IPS-18a (cell line): ENCODE results near the gene EEF1AKMT1.
A peak's percentile ranks its signal among the peaks of the same experiment; 100 is the strongest.
"Not testable (repeated sequence)": the region's sequence is repeated elsewhere in the genome, so short reads cannot be mapped to it uniquely, and the experiment has no call there.

Source experiments
- H3K27ac ChIP-seq: one replicate; pipeline ENCODE4 v1.5.1; 2013; ENCODE audit warnings: low read length
- H3K27me3 ChIP-seq: one replicate; pipeline ENCODE4 v1.6.1; 2013; ENCODE audit warnings: mild to moderate bottlenecking, low read length; ENCODE audit not compliant: control insufficient read depth, insufficient read depth
- H3K36me3 ChIP-seq: one replicate; pipeline ENCODE4 v1.6.1; 2013; ENCODE audit warnings: low read depth, low read length; ENCODE audit not compliant: control insufficient read depth
- H3K4me1 ChIP-seq: one replicate; pipeline ENCODE4 v1.6.1; 2013; ENCODE audit warnings: low read depth, low read length; ENCODE audit not compliant: control insufficient read depth
- H3K4me3 ChIP-seq: one replicate; pipeline ENCODE4 v1.5.1; 2013; ENCODE audit warnings: low read length
- H3K9ac ChIP-seq: one replicate; pipeline ENCODE4 v1.6.1; 2013; ENCODE audit warnings: mild to moderate bottlenecking, low read length, moderate library complexity
- H3K9me3 ChIP-seq: one replicate; pipeline ENCODE4 v1.6.1; 2013; ENCODE audit warnings: low read depth, low read length; ENCODE audit not compliant: control insufficient read depth

Gene EEF1AKMT1

DNA sequence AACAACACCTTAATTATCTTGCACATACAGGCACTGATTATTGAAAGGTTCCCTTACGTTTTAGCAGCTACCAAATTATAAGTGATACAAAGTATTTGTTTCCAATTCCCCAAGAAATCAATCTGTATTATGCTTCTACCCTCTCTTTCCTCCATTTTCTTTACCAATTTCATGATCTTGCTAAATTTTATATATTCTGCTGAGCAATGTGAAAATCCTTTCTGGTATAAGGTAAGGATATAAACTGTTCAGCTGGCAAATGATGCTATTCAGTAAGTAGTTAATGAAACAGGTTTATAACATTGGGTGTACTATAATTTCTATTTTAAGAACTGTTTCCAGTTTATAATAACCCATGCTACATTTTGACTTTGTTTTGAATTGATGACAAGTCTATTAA, 985 bp upstream of the EEF1AKMT1 start:
- H3K9ac ChIP-seq, result no peak overlapping the region
- H3K4me3 ChIP-seq, result no peak overlapping the region
- no peaks in the 10 kb centered on the region for H3K9me3 ChIP-seq
- H3K27me3 ChIP-seq, result no peaks in the 10 kb centered on the region
- peaks cover 6% of the 10 kb centered on the region for H3K4me1 ChIP-seq
- no peak overlapping the region for H3K27ac ChIP-seq
- H3K36me3 ChIP-seq, result no peaks in the 10 kb centered on the region

DNA sequence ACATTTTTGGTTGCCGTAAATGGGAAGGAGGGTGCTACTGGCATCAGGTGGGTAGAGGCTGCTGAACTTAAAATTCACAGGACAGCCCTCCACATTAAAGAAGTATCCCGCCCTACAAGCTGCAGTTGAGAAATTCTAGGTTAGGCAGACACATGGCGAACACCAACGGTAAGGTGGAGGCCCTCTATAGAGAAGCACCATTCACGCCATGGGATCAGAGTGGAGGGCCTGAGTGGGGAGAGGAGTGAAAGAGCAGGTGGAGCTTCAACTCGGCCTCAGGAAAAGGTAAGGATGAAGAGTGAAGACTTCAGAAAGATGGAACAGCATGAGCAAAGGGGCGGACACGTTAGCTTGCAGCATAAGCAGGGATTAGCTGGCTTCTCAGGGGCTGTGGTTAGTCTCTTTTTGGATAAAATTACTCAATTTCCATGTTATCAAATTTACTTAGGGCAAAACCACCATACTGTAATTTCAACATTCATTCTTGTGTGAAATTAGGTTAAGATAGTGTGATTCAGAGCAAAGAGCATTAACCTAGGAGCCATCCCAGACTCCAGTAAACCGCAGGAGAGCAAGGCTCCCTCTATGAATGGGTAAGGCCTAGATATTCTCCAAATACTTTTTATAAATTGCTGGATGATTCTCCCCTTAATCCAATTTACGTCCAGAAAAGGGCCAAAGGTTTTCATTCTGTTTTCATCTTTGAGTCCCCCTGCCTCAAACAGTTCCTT, 1.2 kb downstream of the EEF1AKMT1 start:
- peak overlapping the region; percentile 88 for H3K9ac ChIP-seq
- no peaks in the 10 kb centered on the region for H3K36me3 ChIP-seq

DNA sequence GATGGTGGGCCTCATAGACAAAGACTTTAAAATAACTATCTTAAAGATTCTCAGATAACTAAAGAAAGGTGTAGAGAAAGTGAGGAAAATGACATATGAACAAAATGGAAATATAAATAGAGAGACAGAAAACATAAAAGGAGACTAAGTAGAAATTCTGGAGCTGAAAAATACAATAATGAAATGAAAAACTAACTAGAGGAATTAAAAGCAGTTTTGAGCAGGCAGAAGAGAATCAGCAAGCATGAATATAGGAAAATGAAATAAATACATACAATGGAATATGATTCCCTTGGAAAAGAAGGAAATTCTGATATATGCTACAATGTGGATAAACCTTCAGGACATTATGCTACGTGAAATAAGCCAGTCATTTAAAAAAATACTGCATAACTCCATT, 3.9 kb downstream of the EEF1AKMT1 start:
- peaks cover 6% of the 10 kb centered on the region for H3K4me1 ChIP-seq
- no peaks in the 10 kb centered on the region for H3K27me3 ChIP-seq
- no peaks in the 10 kb centered on the region for H3K9me3 ChIP-seq
- H3K9ac ChIP-seq, result no peak overlapping the region
- no peaks in the 10 kb centered on the region for H3K36me3 ChIP-seq
- H3K27ac ChIP-seq, result no peak overlapping the region
- no peak overlapping the region for H3K4me3 ChIP-seq

More for the DNA sequence above, 1.2 kb downstream of the EEF1AKMT1 start:
- Histone ChIP-seq H3K4me1 (peaks cover 6% of the 10 kb centered on the region), H3K27me3 (no peaks in the 10 kb centered on the region), H3K4me3 (peak overlapping the region; percentile 85), H3K27ac (no peak overlapping the region), H3K9me3 (no peaks in the 10 kb centered on the region)

DNA sequence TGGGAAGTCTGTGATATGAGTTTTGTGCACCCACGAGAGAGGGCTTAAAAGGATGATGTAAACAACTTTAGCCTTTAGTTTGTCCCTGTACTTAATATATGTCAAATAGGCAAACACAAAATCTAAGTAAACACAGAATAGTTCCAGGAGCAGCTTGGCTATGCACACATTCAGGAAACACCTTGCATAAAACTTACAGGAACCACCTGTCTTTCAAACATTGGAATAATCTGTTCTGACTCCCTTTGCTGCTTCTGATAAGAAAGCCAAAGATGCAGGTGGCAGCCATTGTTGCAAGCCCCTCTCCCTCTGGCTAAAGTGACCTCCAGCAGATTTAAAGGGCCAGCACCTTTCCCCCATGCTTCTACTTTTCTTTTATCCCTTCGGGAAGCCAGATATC, 4.7 kb downstream of the EEF1AKMT1 start:
- Histone ChIP-seq H3K27ac (no peak overlapping the region), H3K4me1 (peaks cover 6% of the 10 kb centered on the region), H3K27me3 (no peaks in the 10 kb centered on the region), H3K9me3 (no peaks in the 10 kb centered on the region), H3K36me3 (no peaks in the 10 kb centered on the region), H3K9ac (no peak overlapping the region), H3K4me3 (no peak overlapping the region)

DNA sequence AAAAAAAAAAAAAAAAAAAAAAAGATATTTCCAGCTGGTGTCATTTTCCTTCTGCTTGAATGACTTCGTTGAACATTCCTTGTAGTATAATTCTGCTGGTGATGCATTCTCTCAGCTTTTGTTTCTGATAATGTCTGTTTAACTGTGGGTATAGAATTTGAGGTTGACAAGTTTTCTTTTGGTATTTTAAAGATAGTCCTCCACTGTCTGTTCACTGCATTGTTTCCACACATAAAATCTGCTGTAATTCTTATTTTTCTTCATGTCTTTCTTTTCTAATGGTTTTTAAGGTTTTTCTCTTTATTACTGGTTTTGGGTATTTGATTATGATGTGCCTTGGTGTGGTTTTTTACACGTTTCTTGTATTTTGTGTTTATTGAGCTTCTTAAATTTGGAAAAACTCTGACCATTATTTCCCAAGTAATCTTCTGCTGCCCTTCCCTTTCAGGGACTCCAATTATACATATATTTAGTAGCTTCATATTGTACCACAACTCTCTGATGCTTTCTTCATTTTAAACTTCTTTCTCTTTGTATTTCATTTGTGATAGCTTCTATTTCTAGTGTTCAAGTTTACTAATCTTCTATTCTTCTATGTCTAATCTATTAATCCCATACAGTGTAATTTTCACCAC, 6.3 kb downstream of the EEF1AKMT1 start:
- H3K27me3 ChIP-seq, result no peaks in the 10 kb centered on the region
- no peaks in the 10 kb centered on the region for H3K9me3 ChIP-seq
- H3K4me1 ChIP-seq, result peaks cover under 1% of the 10 kb centered on the region
- H3K9ac ChIP-seq, result no peak overlapping the region
- H3K4me3 ChIP-seq, result no peak overlapping the region
- H3K36me3 ChIP-seq, result no peaks in the 10 kb centered on the region
- no peak overlapping the region for H3K27ac ChIP-seq

DNA sequence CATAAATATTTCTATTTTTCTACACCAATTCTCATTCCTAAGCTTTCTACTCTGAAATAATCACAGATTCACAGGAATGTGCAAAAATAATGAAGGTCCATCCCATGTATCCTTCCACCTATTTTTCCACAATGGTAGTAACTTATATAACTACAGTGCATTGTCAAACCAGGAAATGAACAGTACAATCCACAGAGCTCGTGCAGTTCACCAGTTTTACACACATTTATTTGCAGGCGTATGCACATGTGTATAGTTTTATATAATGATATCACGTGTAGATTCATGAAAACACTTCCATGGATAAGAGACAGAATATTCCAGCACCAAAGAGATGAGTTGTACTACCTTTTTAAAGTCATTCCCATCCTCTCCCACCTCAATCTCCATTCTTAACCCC, 12.9 kb downstream of the EEF1AKMT1 start:
- no peaks in the 10 kb centered on the region for H3K36me3 ChIP-seq
- peaks cover 6% of the 10 kb centered on the region for H3K4me1 ChIP-seq
- H3K27ac ChIP-seq, result no peak overlapping the region
- H3K9ac ChIP-seq, result no peak overlapping the region
- no peak overlapping the region for H3K4me3 ChIP-seq
- peaks cover 5% of the 10 kb centered on the region for H3K9me3 ChIP-seq
- no peaks in the 10 kb centered on the region for H3K27me3 ChIP-seq

DNA sequence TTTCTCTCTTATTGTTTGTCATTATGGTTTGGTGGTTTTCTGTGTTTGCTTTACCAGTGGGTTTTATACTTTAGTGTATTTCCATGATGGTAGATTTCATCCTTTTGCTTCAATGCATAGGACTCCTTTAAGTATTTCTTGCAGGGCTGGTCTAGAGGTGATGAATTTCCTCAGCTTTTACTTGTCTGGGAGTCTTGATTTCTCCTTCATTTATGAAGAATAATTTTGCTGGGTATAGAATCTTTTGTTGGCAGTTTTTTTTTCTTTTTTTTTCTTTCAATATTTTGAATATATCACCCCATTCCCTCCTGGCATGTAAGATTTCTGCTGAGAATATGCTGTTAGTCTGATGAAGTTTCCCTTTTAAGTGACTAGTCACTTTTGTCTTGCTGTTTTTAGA, 19.8 kb downstream of the EEF1AKMT1 start:
- Histone ChIP-seq H3K9ac (no peak overlapping the region), H3K27me3 (no peaks in the 10 kb centered on the region), H3K9me3 (peaks cover 18% of the 10 kb centered on the region)

DNA sequence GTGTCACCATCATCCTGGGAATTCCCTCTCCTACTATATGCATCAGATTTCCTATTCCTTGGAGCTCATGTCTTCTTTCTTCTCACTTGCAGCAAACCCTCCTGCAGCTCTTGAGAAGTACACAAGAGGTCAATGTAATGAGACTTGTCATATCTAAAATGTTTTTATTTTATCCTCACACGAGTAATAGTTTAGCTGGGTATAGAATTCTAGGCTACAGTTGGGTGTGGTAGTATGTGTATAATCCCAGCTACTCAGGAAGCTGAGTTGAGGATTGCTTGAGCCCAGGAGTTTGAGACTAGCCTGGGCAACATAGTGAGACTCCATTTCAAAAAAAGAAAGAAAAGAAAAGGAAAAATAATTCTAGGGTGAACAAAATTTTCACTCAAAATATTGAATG, 24.4 kb downstream of the EEF1AKMT1 start:
- Histone ChIP-seq H3K36me3 (no peaks in the 10 kb centered on the region), H3K27ac (no peak overlapping the region)

More for the DNA sequence above, 19.8 kb downstream of the EEF1AKMT1 start:
- Histone ChIP-seq H3K36me3 (no peaks in the 10 kb centered on the region), H3K27ac (no peak overlapping the region), H3K4me3 (no peak overlapping the region), H3K4me1 (peaks cover 6% of the 10 kb centered on the region)

DNA sequence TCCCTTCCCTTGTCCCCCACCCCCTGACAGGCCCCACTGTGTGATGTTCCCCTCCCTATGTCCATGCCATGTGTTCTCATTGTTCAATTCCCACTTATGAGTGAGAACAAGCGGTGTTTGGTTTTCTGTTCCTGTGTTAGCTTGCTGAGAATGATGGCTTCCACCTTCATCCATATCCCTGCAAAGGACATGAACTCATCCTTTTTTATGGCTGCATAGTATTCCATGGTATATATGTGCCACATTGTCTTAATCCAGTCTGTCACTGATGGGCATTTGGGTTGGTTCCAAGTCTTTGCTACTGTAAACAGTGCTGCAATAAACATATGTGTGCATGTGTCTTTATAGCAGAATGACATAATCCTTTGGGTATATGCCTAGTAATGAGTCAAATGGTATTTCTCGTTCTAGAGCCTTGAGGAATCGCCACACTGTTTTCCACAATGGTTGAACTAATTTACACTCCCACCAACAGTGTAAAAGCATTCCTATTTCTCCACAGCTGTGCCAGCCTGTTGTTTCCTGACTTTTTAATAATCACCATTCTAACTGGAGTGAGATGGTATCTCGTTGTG, 29.8 kb downstream of the EEF1AKMT1 start:
- H3K27me3 ChIP-seq, H3K4me1 ChIP-seq, H3K9me3 ChIP-seq, H3K36me3 ChIP-seq, H3K27ac ChIP-seq, H3K9ac ChIP-seq, H3K4me3 ChIP-seq: not testable (repeated sequence)

More for the DNA sequence above, 24.4 kb downstream of the EEF1AKMT1 start:
- Histone ChIP-seq H3K9me3 (peaks cover 13% of the 10 kb centered on the region), H3K4me3 (no peak overlapping the region), H3K9ac (no peak overlapping the region), H3K4me1 (no peaks in the 10 kb centered on the region), H3K27me3 (no peaks in the 10 kb centered on the region)

DNA sequence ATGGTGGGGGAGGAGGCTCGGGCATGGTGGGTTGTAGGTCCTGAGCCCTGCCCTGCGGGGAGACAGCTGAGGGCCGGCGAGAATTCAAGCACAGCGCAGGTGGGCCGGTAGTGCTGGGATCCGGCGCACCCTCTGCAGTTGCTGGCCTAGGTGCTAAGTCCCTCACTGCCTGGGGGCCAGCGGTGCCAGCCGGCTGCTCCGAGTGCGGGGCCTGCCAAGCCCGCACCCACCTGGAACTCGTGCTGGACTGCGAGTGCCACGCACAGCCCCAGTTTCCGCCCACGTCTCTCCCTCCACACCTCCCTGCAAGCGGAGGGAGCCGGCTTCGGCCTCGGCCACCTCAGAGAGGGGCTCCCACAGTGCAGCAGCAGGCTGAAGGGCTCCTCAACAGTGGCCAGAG, 33.7 kb downstream of the EEF1AKMT1 start:
- no peaks in the 10 kb centered on the region for H3K27me3 ChIP-seq
- H3K36me3 ChIP-seq, result no peaks in the 10 kb centered on the region
- no peaks in the 10 kb centered on the region for H3K9me3 ChIP-seq
- no peaks in the 10 kb centered on the region for H3K4me1 ChIP-seq
- H3K27ac ChIP-seq, result no peak overlapping the region
- H3K9ac ChIP-seq, result no peak overlapping the region
- H3K4me3 ChIP-seq, result no peak overlapping the region

DNA sequence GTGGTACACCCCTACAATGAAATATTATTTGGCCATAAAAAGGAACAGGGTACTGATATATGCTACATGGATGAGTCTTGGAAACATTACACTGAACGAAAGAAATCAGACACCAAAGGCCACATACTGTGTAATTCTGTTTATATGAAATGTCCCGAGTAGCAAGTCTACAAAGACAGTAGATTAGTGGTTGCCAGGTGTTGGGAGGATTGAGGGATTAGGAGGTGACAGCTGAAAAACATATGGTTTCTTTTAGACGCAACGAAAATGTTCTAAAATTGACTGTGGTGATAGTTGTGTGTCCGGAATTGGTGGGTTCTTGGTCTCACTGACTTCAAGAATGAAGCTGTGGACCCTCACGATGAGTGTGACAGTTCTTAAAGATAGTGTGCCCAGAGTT, 35.1 kb downstream of the EEF1AKMT1 start:
- Histone ChIP-seq H3K27ac (no peak overlapping the region), H3K27me3 (no peaks in the 10 kb centered on the region), H3K4me3 (no peak overlapping the region), H3K9ac (no peak overlapping the region), H3K9me3 (no peaks in the 10 kb centered on the region), H3K36me3 (no peaks in the 10 kb centered on the region), H3K4me1 (no peaks in the 10 kb centered on the region)
